ENCODE data around the gene PRKAB1. TPM values are rescaled to one million over a fixed set of nuclear protein-coding genes. Genes with fewer than 3 reads are reported as not detected.

Gene PRKAB1
- total RNA-seq, 1 donor from 2014 or later = 28.5 TPM

- no peak for TF ChIP-seq CTCF (IDR thresholded peaks at IDR 0.05; ENCODE audit: unreplicated experiment)
- DNase-seq (ENCODE audit: low spot score) = no peak
- Mint-ChIP-seq H3K4me1 (ENCODE audit: unreplicated experiment) (no peaks in the 10 kb centered on the region), H3K9me3 (ENCODE audit: unreplicated experiment) (no peaks in the 10 kb centered on the region), H3K36me3 (ENCODE audit: low read depth, unreplicated experiment) (peaks cover 8% of the 10 kb centered on the region), H3K4me3 (ENCODE audit: unreplicated experiment) (no peak overlapping the region), H3K27me3 (ENCODE audit: unreplicated experiment) (peaks cover 3% of the 10 kb centered on the region), H3K27ac (ENCODE audit: unreplicated experiment) (no peak overlapping the region)
Observed at GRCh38 chr12:119696943-119697342, 29.0 kb downstream of the PRKAB1 start.

- no peak overlapping the region for H3K27ac Mint-ChIP-seq (ENCODE audit: unreplicated experiment)
- no peaks in the 10 kb centered on the region for H3K9me3 Mint-ChIP-seq (ENCODE audit: unreplicated experiment)
- no peak for TF ChIP-seq CTCF (IDR thresholded peaks at IDR 0.05; ENCODE audit: unreplicated experiment)
- peaks cover 8% of the 10 kb centered on the region for H3K36me3 Mint-ChIP-seq (ENCODE audit: low read depth, unreplicated experiment)
- no peak for DNase-seq (ENCODE audit: low spot score)
- H3K4me1 Mint-ChIP-seq (ENCODE audit: unreplicated experiment) = no peaks in the 10 kb centered on the region
- H3K4me3 Mint-ChIP-seq (ENCODE audit: unreplicated experiment) = no peak overlapping the region
- peaks cover 3% of the 10 kb centered on the region for H3K27me3 Mint-ChIP-seq (ENCODE audit: unreplicated experiment)
Observed at GRCh38 chr12:119699199-119699760, 31.3 kb downstream of the PRKAB1 start.

- Mint-ChIP-seq H3K9me3 (ENCODE audit: unreplicated experiment) (no peaks in the 10 kb centered on the region), H3K27ac (ENCODE audit: unreplicated experiment) (no peak overlapping the region), H3K4me3 (ENCODE audit: unreplicated experiment) (no peak overlapping the region), H3K27me3 (ENCODE audit: unreplicated experiment) (peaks cover 3% of the 10 kb centered on the region), H3K36me3 (ENCODE audit: low read depth, unreplicated experiment) (peaks cover 8% of the 10 kb centered on the region), H3K4me1 (ENCODE audit: unreplicated experiment) (no peaks in the 10 kb centered on the region)
- no peak for TF ChIP-seq CTCF (IDR thresholded peaks at IDR 0.05; ENCODE audit: unreplicated experiment)
- DNase-seq (ENCODE audit: low spot score) = no peak
Observed at GRCh38 chr12:119700078-119700477, 32.1 kb downstream of the PRKAB1 start.

DNA sequence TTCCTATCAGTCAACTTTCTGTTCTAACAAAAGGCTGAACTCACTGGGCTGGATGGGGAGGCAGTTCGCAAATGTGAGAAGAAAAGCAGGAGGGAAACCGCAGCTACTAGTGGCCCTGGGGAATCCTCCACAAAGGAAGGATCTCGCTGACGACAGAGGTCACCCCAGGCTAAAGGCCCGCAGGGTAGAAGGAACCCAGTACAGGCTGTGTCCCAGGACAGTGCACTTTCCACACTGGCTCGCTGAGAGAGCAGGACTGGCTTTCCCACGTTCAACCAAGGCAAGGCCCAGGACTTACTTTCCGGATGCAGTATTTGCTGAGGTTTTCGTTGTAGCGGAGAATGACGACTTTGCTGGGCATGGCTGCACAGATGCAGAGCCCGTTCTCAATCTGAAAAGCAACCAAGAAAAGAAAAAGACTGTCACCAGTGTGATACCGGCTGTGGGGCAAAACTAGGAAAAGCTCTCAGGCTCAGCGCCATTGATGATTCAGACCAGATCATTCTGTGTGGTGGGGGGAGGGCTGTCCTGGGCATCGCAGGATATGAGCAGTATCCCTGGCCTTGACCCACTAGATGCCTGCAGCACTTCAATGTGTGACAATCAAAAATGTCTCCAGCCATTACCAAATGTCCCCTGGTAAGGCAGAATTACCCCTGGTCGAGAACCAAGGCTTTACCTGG lies 36.3 kb downstream of the PRKAB1 start:
- no peak overlapping the region for H3K27ac Mint-ChIP-seq (ENCODE audit: unreplicated experiment)

More for the DNA sequence above, 36.3 kb downstream of the PRKAB1 start:
- no peak for DNase-seq (ENCODE audit: low spot score)
- Mint-ChIP-seq H3K4me1 (ENCODE audit: unreplicated experiment) (no peaks in the 10 kb centered on the region), H3K36me3 (ENCODE audit: low read depth, unreplicated experiment) (peaks cover 3% of the 10 kb centered on the region), H3K4me3 (ENCODE audit: unreplicated experiment) (no peak overlapping the region), H3K27me3 (ENCODE audit: unreplicated experiment) (no peaks in the 10 kb centered on the region), H3K9me3 (ENCODE audit: unreplicated experiment) (no peaks in the 10 kb centered on the region)
- no peak for TF ChIP-seq CTCF (IDR thresholded peaks at IDR 0.05; ENCODE audit: unreplicated experiment)

Data from endothelial cell (in vitro differentiated cells).